ENCODE data around the gene SLC22A16. TPM values are rescaled to one million over a fixed set of nuclear protein-coding genes. Genes with fewer than 3 reads are reported as not detected.
"Not testable (repeated sequence)": the region's sequence is repeated elsewhere in the genome, so short reads cannot be mapped to it uniquely, and the experiment has no call there.

The SLC22A16 gene
- total RNA-seq, 5 donors from 2014 or later (not counting 1 experiment from before 2014, with no cell fraction given): not detected

DNA sequence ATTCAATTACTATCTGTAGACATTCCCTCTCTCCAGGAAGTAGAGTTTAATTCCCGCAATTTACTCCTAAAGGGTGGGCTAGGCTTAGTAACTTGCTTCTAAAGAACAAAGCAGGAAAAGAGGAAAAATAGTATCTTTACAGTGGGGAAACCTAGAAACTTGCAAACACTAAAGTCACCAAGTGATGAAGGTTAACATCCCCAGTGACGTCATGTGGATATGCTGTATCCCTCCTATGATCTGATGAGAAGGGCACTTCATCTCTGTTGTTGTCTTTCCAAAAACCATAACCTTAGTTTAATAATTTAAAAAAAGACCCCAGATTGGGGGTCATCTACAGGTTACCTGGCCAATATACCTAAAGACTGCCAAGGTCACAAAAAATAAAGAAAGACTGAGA lies 17.3 kb downstream of the SLC22A16 start:
- Mint-ChIP-seq H3K4me1 (no peaks in the 10 kb centered on the region), H3K27ac (no peak overlapping the region), H3K36me3 (no peaks in the 10 kb centered on the region), H3K4me3 (no peak overlapping the region), H3K27me3 (peaks cover 16 to 17% of the 10 kb centered on the region in 2 donors), H3K9me3 (peaks cover 13 to 28% (median 22%) of the 10 kb centered on the region in 3 donors)
- no peak for ATAC-seq (replicated peaks in 1 of 4)
- no peak for DNase-seq
- CTCF ChIA-PET: no interaction called here
- POLR2A ChIA-PET: no interaction called here
- no CpG with 5 or more reads among the region's 2 CpGs for WGBS (ENCODE audit: insufficient coverage)
- Histone ChIP-seq H3K27ac (ENCODE audit: low read length) (no peak overlapping the region), H3K9me3 (peaks cover 2% of the 10 kb centered on the region), H3K4me3 (ENCODE audit: control insufficient read depth in 1 of 2, extremely low read depth in 1 of 2, low read length in 1 of 2) (no peak overlapping the region), H3K36me3 (ENCODE audit: control insufficient read depth in 2 of 2, extremely low read depth in 1 of 2, insufficient read depth in 1 of 2, low read length in 1 of 2) (no peaks in the 10 kb centered on the region), H3K4me1 (ENCODE audit: control insufficient read depth in 1 of 2, extremely low read depth in 1 of 2, insufficient read depth in 2 of 2, low read length in 2 of 2) (no peaks in the 10 kb centered on the region), H3K27me3 (replicated peaks in 1 of 2; ENCODE audit: control insufficient read depth in 2 of 2, extremely low read depth in 1 of 2, insufficient read depth in 2 of 2, low read length in 1 of 2) (peaks cover 0 to 11% of the 10 kb centered on the region in 2 experiments)

DNA sequence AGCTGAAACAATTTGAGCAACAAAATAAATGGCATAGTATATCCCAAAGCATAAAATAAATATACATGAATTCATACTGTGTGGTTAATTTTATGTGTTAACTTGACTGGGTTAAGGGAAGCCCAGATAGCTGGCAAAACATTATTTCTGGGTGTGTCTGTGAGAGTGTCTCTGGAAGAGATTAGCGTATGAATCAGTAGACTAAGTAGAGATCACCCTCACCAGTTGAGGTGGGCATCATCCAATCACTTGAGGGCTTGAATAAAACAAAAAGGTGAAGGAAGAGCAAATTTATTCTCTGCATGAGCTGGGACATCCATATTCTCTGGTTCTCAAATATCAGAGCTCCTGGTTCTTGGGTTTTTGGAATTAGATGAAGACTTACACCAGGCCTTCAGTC lies 17.9 kb downstream of the SLC22A16 start:
- no peak overlapping the region for H3K4me3 ChIP-seq (ENCODE audit: control insufficient read depth in 1 of 2, extremely low read depth in 1 of 2, low read length in 1 of 2)
- ChIA-PET POLR2A (no interaction called here), CTCF (interaction anchor here in 1 of 2 donors (0.5 kb wide), 1 partner anchor 1438 kb away, joined by 7 read pairs; no protein-coding TSS in a partner anchor)
- Mint-ChIP-seq H3K4me1 (no peaks in the 10 kb centered on the region), H3K4me3 (no peak overlapping the region), H3K36me3 (no peaks in the 10 kb centered on the region), H3K9me3 (peaks cover 6 to 21% (median 15%) of the 10 kb centered on the region in 3 donors), H3K27ac (no peak overlapping the region), H3K27me3 (peaks cover 11 to 12% of the 10 kb centered on the region in 2 donors)
- WGBS (ENCODE audit: insufficient coverage): no CpG with 5 or more reads among the region's 1 CpG
- no peak overlapping the region for H3K27ac ChIP-seq (ENCODE audit: low read length)
- DNase-seq (no peak), ATAC-seq (replicated peaks in 1 of 4) (no peak)
- H3K36me3 ChIP-seq (ENCODE audit: control insufficient read depth in 2 of 2, extremely low read depth in 1 of 2, insufficient read depth in 1 of 2, low read length in 1 of 2): no peaks in the 10 kb centered on the region
- no peaks in the 10 kb centered on the region for H3K9me3 ChIP-seq
- H3K27me3 ChIP-seq (replicated peaks in 1 of 2; ENCODE audit: control insufficient read depth in 2 of 2, extremely low read depth in 1 of 2, insufficient read depth in 2 of 2, low read length in 1 of 2): peaks cover 0 to 11% of the 10 kb centered on the region in 2 experiments
- H3K4me1 ChIP-seq (ENCODE audit: control insufficient read depth in 1 of 2, extremely low read depth in 1 of 2, insufficient read depth in 2 of 2, low read length in 2 of 2): no peaks in the 10 kb centered on the region

DNA sequence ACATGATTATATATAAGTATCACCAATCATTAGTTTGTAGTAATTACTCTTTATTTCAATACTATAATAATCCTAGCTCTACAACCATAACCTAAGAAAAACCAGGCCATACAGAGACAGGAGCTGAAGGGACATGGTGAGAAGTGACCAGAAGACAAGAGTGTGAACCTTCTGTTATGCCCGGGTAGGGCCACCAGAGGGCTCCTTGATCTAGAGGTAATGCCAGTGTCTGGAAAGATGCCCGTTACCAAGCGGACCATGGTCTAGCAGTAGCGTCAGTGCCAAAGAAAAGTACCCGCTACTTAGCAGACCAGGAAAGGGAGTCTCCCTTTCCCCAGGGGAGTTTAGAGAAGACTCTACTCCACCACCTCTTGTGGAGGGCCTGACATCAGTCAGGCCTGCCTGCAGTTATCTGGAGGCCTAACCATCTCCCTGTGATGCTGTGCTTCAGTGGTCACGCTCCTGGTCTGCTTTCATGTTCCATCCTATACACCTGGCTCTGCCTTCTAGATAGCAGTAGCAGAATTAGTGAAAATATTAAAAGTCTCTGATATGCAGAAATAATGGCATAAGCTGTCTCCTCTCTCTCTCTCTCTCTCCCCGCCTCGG lies 18.7 kb downstream of the SLC22A16 start:
- H3K27me3 ChIP-seq (replicated peaks in 1 of 2; ENCODE audit: control insufficient read depth in 2 of 2, extremely low read depth in 1 of 2, insufficient read depth in 2 of 2, low read length in 1 of 2): peaks cover 0 to 11% of the 10 kb centered on the region in 2 experiments
- POLR2A ChIA-PET; H3K27ac ChIP-seq (ENCODE audit: low read length); H3K4me1 Mint-ChIP-seq; H3K4me1 ChIP-seq (ENCODE audit: control insufficient read depth in 1 of 2, extremely low read depth in 1 of 2, insufficient read depth in 2 of 2, low read length in 2 of 2); H3K27ac Mint-ChIP-seq; ATAC-seq (replicated peaks in 1 of 4); DNase-seq; H3K9me3 ChIP-seq; H3K4me3 Mint-ChIP-seq; H3K36me3 ChIP-seq (ENCODE audit: control insufficient read depth in 2 of 2, extremely low read depth in 1 of 2, insufficient read depth in 1 of 2, low read length in 1 of 2); H3K36me3 Mint-ChIP-seq; H3K4me3 ChIP-seq (ENCODE audit: control insufficient read depth in 1 of 2, extremely low read depth in 1 of 2, low read length in 1 of 2): not testable (repeated sequence)
- Mint-ChIP-seq H3K27me3 (peaks cover 11 to 17% of the 10 kb centered on the region in 2 donors), H3K9me3 (peaks cover 5 to 13% (median 8%) of the 10 kb centered on the region in 3 donors)
- CTCF ChIA-PET: interaction anchor here in 1 of 2 donors (0.6 kb wide), 1 partner anchor 755 kb away, joined by 3 read pairs; no protein-coding TSS in a partner anchor
- WGBS (ENCODE audit: insufficient coverage): 63% methylated on average over 1 of the region's 8 CpGs

DNA sequence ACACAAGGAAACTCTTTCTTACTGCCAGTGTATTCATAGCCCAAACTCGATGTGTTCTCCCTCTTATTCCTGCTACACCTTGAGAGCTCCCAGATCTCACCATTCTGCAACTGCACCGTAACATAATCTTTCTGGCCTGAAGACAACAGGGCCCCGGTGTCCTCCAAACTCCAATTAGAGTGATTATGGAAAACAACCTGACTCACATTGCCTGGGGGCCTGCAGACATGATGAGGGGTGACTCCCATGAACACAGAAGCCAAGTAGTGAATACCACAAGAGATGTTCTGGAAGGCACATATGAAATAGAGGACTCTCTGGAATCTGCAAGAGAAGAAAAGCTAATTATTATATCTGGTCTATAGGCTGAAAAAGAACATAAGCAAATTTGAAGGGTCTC lies 19.7 kb downstream of the SLC22A16 start:
- Mint-ChIP-seq H3K27me3 (peaks cover 13 to 20% of the 10 kb centered on the region in 2 donors), H3K9me3 (peaks cover 3 to 4% (median 3%) of the 10 kb centered on the region in 3 donors), H3K36me3 (no peaks in the 10 kb centered on the region), H3K4me1 (no peaks in the 10 kb centered on the region), H3K4me3 (no peak overlapping the region), H3K27ac (no peak overlapping the region)
- ATAC-seq (replicated peaks in 1 of 4): no peak
- no peak for DNase-seq
- Histone ChIP-seq H3K4me3 (ENCODE audit: control insufficient read depth in 1 of 2, extremely low read depth in 1 of 2, low read length in 1 of 2) (no peak overlapping the region), H3K27me3 (replicated peaks in 1 of 2; ENCODE audit: control insufficient read depth in 2 of 2, extremely low read depth in 1 of 2, insufficient read depth in 2 of 2, low read length in 1 of 2) (peaks cover 0 to 11% of the 10 kb centered on the region in 2 experiments), H3K36me3 (ENCODE audit: control insufficient read depth in 2 of 2, extremely low read depth in 1 of 2, insufficient read depth in 1 of 2, low read length in 1 of 2) (no peaks in the 10 kb centered on the region), H3K9me3 (no peaks in the 10 kb centered on the region), H3K27ac (ENCODE audit: low read length) (no peak overlapping the region), H3K4me1 (ENCODE audit: control insufficient read depth in 1 of 2, extremely low read depth in 1 of 2, insufficient read depth in 2 of 2, low read length in 2 of 2) (no peaks in the 10 kb centered on the region)
- 60% methylated on average over 1 of the region's 3 CpGs for WGBS (ENCODE audit: insufficient coverage)
- POLR2A ChIA-PET: no interaction called here
- CTCF ChIA-PET: no interaction called here

DNA sequence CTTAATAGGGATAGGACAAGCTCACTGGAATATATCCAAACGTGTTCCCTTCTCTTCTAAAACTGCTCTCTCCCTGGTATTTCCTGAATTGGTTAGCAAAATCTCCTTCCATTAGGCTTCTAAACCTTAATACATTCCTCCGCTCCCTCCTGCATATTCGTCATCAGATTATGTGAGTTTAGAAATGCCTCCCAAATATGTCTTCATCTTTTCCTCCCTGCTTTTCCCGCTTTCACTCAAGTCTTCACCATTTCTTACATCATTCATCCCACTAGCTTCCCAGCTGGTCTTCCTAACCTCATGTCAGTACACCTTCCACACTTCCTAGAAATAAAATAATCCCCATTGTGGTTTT lies 26.9 kb downstream of the SLC22A16 start:
- POLR2A ChIA-PET: no interaction called here
- ATAC-seq (replicated peaks in 1 of 4): no peak
- 93% methylated on average over 2 of the region's 4 CpGs for WGBS (ENCODE audit: insufficient coverage)

DNA sequence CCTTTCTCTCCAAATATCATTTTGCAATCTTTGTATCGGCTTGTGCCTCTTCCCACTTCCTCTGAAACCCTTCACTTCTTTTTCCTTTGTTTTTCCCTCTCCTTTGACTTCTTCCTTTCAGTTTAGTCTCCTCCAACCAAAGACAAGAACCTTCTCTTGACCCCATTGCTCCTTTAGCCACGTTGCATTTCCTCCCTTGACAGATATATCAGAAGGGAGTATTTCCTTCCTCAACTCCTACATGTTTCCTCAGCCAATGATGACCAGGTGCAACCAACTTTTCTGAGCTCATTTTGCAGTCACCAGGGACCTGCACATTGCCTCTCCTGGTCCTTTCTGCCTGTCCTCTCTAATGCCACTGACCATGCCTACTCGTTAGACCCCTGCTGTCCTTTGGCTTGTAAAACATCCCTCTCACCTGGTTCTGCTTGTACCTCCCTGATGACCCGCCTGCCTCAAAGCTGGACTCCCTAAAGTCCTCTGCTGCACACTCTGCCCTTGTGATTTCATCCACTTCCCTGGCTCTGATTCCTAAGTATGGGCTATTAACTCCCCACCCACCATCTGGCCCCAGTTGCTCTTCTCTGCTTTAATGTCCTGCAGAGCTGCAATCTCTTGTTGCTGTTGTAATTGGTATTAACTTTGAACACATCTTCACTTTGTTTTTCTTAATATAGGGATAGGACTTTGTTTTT lies 27.4 kb downstream of the SLC22A16 start:
- peaks cover 0 to 2% of the 10 kb centered on the region in 2 experiments for H3K27me3 ChIP-seq (replicated peaks in 1 of 2; ENCODE audit: control insufficient read depth in 2 of 2, extremely low read depth in 1 of 2, insufficient read depth in 2 of 2, low read length in 1 of 2)
- Mint-ChIP-seq H3K27ac (no peak overlapping the region), H3K9me3 (no peaks in the 10 kb centered on the region), H3K36me3 (no peaks in the 10 kb centered on the region), H3K4me3 (no peak overlapping the region), H3K27me3 (peaks cover 7 to 21% of the 10 kb centered on the region in 2 donors), H3K4me1 (no peaks in the 10 kb centered on the region)
- POLR2A ChIA-PET: no interaction called here
- H3K4me1 ChIP-seq (ENCODE audit: control insufficient read depth in 1 of 2, extremely low read depth in 1 of 2, insufficient read depth in 2 of 2, low read length in 2 of 2): no peaks in the 10 kb centered on the region
- H3K27ac ChIP-seq (ENCODE audit: low read length): no peak overlapping the region
- CTCF ChIA-PET: no interaction called here
- ATAC-seq (replicated peaks in 1 of 4) (no peak), DNase-seq (no peak)
- no peaks in the 10 kb centered on the region for H3K36me3 ChIP-seq (ENCODE audit: control insufficient read depth in 2 of 2, extremely low read depth in 1 of 2, insufficient read depth in 1 of 2, low read length in 1 of 2)
- no peaks in the 10 kb centered on the region for H3K9me3 ChIP-seq
- WGBS (ENCODE audit: insufficient coverage): 47% methylated on average over 4 of the region's 4 CpGs
- H3K4me3 ChIP-seq (ENCODE audit: control insufficient read depth in 1 of 2, extremely low read depth in 1 of 2, low read length in 1 of 2): no peak overlapping the region

More for the DNA sequence above, 26.9 kb downstream of the SLC22A16 start:
- H3K36me3 ChIP-seq (ENCODE audit: control insufficient read depth in 2 of 2, extremely low read depth in 1 of 2, insufficient read depth in 1 of 2, low read length in 1 of 2): no peaks in the 10 kb centered on the region
- no peaks in the 10 kb centered on the region for H3K36me3 Mint-ChIP-seq
- no peak overlapping the region for H3K27ac Mint-ChIP-seq
- no peak for DNase-seq
- no peaks in the 10 kb centered on the region for H3K4me1 Mint-ChIP-seq
- CTCF ChIA-PET: no interaction called here
- H3K9me3 ChIP-seq: no peaks in the 10 kb centered on the region
- no peak overlapping the region for H3K4me3 ChIP-seq (ENCODE audit: control insufficient read depth in 1 of 2, extremely low read depth in 1 of 2, low read length in 1 of 2)
- no peaks in the 10 kb centered on the region for H3K4me1 ChIP-seq (ENCODE audit: control insufficient read depth in 1 of 2, extremely low read depth in 1 of 2, insufficient read depth in 2 of 2, low read length in 2 of 2)
- no peaks in the 10 kb centered on the region for H3K9me3 Mint-ChIP-seq
- peaks cover 0 to 2% of the 10 kb centered on the region in 2 experiments for H3K27me3 ChIP-seq (replicated peaks in 1 of 2; ENCODE audit: control insufficient read depth in 2 of 2, extremely low read depth in 1 of 2, insufficient read depth in 2 of 2, low read length in 1 of 2)
- peaks cover 7 to 21% of the 10 kb centered on the region in 2 donors for H3K27me3 Mint-ChIP-seq
- no peak overlapping the region for H3K27ac ChIP-seq (ENCODE audit: low read length)
- H3K4me3 Mint-ChIP-seq: no peak overlapping the region
